Embryonic facial prominence (tissue), 1 donor: ENCODE results near the gene R3HDM4.

ENCODE experiments used
- DNase-seq: peaks from one replicate; pipeline ENCODE4 v3.0.0-alpha.2; 2016; ENCODE audit errors: extremely low spot score

R3HDM4 gene

DNA sequence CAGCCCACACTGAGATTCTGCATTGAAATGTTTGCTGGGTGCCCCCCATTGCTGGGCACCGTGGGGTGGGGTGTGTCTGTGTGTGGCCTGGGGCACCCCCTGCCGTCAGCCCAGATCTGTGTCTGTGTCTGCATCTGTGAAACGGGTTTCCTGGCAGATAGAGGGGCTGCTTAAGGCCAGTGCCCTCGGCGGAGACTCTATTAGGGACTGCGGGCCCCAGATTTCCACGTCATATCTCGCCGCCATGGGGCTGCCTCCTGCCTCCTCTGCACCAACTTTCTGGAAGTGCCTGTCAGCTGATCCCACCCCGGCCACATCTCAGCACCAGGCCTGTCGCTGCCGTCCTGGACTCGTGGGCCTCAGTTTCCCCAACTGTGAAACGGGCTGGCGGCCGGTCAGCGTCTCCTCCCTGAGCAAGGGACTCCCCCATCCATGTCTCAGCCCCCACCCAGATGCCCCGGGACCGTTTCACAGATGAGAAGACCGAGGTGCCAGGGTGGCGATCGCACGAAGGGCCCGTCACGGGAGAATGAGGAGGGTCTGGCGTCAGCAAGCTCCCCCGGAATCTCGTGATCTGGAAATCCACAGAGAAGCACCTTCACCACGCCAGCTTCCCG is 34.2 kb upstream of the R3HDM4 start:
- DNase-seq, result no peak

- DNase-seq, result no peak
Measured at GRCh38 chr19:945401-946252, 32.6 kb upstream of the R3HDM4 start.

DNA sequence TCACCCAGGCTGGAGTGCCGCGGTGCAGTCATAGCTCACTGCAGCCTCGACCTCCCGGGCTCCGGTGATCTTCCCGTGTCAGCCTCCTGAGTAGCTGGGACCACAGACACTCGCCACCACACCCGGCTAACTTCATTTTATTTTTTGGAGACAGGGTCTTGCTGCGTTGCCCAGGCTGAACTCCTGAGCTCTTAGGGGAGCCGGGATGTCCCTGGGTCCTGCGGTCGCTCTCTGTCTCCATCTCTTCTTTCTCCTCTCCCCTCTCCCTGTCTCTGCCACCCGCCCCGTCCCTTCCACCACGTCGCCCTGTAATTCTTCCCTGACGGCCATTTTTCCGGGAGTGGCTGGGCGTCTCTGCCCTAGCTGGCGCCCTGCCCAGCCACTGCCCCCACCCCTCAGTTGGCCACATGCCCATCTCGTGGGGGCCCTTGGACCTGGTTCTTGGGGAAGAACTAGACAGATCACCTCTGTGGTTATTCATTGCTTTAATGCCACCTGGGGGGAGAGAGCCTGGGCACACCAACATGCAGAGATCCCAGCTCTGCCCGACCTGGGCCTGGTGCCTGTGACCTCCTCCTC is 31.7 kb upstream of the R3HDM4 start:
- no peak for DNase-seq

- DNase-seq, result no peak
Measured at GRCh38 chr19:944171-944567, 31.1 kb upstream of the R3HDM4 start.

DNA sequence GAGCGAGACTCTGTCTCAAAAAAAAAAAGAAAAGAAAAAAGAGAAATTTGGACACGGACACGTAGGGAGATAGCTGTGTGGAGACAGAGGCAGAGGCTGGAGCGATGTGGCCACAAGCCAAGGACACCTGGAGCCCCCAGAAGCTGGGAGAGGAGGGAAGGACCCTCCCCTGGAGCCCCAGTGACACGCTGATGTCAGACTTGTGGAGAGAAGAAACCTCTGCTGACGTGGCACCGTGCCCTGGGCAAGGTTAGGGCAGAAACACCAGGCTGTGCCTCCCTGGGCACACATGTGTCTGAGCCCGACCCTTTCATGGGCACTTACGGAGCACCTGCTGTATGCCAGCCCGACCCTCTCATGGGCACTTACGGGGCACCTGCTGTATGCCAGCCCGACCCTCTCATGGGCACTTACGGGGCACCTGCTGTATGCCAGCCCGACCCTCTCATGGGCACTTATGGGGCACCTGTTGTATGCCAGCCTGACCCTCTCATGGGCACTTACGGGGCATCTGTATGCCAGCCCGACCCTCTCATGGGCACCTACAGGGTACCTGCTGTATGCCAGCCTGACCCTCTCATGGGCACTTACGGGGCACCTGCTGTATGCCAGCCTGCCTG is 30.6 kb upstream of the R3HDM4 start:
- DNase-seq, result no peak

- DNase-seq, result no peak
Measured at GRCh38 chr19:942133-942645, 29.2 kb upstream of the R3HDM4 start.

DNA sequence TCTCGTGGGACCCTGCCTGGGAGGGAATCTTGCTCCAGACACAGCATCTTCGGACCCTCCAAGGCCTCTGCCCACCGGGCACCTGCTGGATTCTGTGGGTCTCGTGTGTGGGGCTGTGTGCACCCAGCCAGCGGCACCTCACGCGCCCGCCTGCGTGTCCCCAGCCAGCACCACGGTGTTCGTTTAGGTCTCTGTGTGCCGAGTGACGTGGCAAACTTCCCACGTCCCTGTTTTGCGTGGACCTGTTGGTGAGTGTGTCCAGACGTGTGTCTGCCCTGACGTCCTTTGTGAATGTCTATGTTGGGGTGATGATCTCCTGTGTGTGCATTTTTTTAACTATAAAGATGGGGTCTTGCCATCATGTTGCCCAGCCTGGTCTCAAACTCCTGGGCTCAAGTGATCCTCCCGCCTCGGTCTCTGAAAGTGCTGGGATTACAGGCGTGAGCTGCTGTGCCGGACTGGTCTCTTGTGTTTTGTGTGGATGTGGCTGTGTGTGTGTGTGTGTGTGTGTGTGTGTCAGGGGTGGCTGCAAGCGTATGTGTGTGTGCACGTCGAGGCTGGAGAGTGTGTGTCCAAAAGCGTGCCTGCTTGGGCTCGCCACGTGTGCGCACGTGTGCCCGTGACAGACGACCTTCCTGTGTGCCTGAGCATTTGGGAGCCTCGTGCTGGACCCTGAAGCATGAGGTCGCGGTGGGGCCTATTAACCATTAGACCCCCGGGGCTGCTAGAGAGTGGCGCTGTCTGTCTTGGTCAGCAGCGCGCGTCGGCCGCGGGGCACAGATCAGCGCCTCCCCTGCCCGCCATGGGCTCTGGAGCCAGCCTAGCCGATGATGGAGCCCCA is 28.5 kb upstream of the R3HDM4 start:
- no peak for DNase-seq

DNA sequence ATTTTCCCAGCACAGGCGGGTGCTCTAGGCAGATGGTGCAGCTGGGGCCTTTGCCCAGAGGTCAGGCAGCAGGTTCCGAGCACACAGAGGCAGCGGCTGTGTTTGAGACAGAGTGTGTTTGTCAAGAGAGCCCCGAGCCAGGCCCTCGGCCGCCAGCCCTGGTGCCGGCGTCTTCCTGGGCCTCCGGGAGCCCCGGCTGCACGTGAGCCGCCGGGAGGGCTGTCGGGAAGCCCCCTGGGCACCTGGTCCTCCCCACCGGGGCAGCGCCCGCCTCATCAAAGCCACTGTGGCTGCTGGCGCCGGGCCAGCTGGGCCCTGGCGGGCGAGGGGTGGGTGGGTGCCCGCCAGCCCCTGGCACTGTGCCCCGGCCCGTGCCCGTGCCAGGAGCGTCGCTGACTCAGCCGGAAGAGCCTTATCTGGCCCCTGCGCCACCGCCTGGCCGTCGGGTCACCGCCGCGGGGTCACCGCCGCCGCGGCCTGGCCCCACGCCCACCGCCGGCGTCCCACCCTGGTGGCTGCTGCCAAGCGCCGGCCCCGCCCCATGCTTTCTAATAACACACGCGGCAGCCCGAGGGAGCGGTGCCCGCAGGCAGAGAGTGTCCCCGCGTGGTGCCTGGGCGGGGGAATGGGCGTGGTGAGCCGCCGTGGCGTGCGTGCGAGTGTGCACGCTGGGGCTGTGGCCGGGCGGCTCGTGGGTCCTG is 27.7 kb upstream of the R3HDM4 start:
- no peak for DNase-seq

GRCh38 chr19:939922-940321 is 26.9 kb upstream of the R3HDM4 start:
- DNase-seq, result no peak

DNA sequence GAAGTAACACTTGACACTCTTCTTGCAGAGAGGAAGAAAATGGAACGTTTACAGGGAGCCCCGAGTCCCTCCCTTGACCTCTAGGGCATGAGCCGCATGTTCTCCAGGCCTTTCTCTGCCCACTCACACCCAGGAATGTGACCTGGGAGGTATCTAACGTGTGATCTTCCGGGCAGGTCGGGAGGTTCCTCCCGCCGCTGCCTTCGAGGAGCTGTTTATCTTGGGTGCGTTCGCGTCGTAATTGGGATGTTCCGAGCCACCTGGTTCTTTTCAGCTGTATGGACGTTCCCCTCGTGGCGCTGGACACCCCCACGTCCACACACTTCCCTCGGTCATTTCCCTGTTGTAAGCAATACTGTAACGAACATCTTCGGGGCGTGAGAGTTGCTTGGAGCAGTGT is 26.4 kb upstream of the R3HDM4 start:
- DNase-seq, result no peak

- DNase-seq, result no peak
Measured at GRCh38 chr19:938233-938923, 25.4 kb upstream of the R3HDM4 start.

- DNase-seq, result no peak
Measured at GRCh38 chr19:937259-937694, 24.3 kb upstream of the R3HDM4 start.

- DNase-seq, result no peak
Measured at GRCh38 chr19:936175-936546, 23.1 kb upstream of the R3HDM4 start.

- no peak for DNase-seq
Measured at GRCh38 chr19:934865-935479, 22.0 kb upstream of the R3HDM4 start.

GRCh38 chr19:934197-934840 is 21.3 kb upstream of the R3HDM4 start:
- DNase-seq, result no peak

GRCh38 chr19:933553-933882 is 20.5 kb upstream of the R3HDM4 start:
- no peak for DNase-seq

GRCh38 chr19:932648-933552 is 19.9 kb upstream of the R3HDM4 start:
- DNase-seq, result no peak
